Muscle of back (tissue), 11 donors: ENCODE data around the gene SAE1. TPM values are rescaled to one million over a fixed set of nuclear protein-coding genes. Genes with fewer than 3 reads are reported as not detected.

Experiments
- DNase-seq, 3 donors: peaks; one replicate each; pipeline versions ENCODE4 v3.0.0 to v3.0.0-alpha.2; 2013
- polyA plus RNA-seq, 10 donors: library from polyadenylated mRNA; unstranded; fragments of 120-200 nt; gene quantifications; one replicate each; pipeline ENCODE4 v1.2.1, GENCODE V29; 2013; ENCODE audit not compliant: insufficient read length in 10 of 10

SAE1 gene
- polyA plus RNA-seq, 10 donors: 67.1 to 104 (median 83.3) TPM

DNA sequence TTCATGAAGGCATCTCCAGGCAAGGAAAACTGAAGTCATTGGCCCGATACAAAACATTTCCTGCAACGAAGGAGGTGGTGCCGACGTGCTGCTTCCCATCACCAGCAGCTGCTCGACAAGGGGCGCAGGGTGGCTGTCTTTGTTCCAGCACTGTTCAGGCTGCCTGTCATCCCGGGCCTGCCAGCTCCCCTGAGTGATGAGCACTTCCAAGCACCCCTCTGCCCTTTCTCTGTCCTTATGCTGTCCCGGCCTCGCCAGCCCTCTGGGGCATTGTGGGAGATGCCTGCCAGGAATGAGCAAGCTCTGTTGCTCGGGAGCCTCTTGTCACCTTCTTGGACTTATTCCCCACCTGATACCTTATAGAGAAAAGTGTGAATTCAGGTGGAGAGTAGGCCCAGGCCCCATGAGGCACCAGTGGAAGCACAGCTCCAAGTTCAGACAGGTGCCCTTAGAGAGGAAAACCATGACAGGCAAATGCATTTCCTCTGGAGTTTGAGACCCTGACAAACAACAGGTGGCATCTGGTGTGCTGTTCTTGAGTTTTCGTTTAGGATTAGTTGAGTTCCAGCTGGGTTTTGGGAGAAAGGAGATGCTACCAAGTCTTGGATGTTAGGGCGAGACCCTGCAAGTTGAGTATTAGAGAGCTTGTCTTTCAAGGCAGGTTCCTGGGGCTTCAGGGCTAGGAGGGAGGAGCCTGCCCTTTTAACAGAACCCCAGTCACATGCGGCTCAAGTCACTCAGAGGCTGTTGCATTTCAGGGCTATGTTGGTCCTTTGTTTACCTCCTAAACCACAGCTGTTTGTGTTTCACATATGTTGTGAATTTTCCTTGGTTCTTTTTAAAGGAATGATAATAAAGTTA lies 78.9 kb downstream of the SAE1 start:
- no peak for DNase-seq

DNA sequence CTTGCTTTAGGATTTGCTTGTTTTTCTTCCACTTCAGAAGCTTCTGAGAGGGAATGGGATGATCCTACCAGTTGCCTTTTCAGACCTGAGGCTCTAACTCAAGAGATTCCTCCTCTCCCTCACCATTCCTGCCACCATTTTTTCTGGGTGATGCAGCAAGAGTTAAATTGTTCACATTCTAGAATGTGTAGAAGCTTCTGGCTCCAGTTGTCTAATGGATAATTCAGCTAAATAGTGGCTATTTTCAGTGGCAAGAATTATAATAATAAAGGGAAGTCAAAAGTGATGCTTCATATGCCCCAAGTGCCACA lies 79.5 kb downstream of the SAE1 start:
- DNase-seq: no peak

DNA sequence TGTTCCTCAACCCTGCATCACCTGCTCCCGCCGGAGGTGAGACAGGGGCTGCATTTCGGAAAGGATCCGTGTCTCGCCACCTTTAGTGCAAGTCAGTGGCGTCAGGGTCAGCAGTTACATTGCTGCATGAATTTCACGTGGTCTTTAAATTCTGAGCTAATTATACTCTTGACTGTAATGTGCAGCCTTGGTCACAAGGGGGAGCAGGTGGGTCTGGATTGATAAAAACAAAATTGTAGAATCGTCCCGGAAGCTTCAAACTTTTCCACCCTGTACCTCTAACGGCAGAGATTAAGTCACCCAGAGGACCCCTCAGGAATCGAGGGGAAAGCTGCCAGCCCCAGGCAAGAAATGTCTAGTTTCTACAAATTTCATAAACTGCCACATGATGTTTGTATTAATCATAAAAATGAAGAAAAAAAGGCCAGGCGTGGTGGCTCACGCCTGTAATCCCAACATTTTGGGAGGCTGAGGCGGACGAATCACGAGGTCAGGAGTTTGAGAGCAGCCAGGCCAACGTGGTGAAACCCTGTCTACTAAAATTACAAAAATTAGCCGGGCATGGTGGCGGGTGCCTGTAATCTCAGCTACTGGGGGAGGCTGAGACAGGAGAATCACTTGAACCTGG lies 80.2 kb downstream of the SAE1 start:
- peak; percentile 76 to 90 (median 85) for DNase-seq

DNA sequence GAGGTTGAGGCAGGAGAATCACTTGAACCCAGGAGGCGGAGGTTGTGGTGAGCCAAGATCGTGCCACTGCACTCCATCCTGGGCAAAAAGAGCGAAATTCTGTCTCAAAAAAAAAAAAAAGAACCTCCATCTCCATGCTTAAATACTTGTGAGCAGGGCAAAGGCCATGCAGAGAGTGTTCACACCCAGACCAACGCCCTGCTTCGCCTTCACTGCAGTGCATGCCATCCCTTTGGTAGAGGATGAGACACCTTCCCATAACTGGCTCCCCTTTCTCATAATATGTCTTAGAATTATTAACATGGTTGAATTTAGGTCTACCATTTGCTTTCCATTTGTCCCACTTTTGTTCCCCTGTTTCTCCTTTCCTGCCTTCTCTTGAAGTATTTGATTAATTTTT lies 84.9 kb downstream of the SAE1 start:
- DNase-seq: no peak

DNA sequence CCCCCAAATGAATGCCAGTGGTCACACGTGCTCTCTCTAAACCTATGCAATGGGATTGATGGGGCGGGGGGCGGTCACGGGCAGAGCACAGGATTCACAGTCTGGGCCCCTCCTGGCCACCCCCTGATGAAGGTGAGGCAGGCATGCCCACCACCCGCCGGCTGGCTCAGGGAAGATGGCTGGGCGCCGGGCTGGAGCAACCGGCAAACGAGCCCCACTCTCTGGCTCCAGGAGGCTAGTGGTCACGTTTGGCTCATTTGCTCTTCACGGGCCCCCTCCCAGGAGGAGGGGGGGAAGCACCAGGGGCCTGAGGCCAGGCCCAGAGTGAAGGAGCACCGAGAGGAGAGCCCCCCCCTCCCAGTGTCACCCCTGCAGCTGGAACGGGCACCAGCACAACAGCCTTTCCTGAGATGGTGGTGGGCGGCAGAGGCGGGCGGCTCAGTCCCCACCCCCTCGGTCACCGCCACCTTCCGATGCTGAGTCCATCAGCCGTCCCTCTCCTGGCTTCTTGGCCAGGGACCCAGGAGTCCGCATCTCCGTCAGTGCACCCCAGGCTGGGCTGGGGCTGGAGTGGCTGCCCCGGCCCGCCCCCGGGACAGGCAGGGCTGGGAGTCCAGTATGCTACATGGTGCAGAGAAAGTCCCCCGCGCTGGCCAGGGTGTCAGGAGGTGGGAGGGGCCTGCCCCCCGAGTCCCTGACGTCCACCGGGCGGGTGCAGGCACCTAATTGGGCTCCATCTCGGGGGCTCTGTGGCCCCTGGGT lies 90.6 kb downstream of the SAE1 start:
- no peak for DNase-seq

DNA sequence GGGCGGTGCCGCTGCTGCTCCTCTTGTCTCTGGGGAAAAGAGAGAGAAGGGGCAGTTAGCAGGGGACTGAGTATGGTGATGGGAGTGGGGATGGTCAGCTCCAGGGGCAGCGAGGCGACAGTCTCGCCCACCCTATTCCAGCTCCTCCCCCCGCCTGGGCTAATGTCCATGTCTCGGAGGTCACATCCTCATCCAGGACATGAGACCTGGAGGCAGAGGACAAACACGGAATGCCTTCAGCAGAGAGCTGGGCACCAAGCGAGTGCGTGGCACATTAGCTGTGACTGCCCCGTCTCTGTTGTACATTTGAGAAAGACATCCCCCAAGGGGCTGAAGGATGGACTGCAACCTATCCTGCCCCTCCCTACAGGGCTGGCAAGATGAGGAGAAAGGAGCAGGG lies 91.3 kb downstream of the SAE1 start:
- no peak for DNase-seq

DNA sequence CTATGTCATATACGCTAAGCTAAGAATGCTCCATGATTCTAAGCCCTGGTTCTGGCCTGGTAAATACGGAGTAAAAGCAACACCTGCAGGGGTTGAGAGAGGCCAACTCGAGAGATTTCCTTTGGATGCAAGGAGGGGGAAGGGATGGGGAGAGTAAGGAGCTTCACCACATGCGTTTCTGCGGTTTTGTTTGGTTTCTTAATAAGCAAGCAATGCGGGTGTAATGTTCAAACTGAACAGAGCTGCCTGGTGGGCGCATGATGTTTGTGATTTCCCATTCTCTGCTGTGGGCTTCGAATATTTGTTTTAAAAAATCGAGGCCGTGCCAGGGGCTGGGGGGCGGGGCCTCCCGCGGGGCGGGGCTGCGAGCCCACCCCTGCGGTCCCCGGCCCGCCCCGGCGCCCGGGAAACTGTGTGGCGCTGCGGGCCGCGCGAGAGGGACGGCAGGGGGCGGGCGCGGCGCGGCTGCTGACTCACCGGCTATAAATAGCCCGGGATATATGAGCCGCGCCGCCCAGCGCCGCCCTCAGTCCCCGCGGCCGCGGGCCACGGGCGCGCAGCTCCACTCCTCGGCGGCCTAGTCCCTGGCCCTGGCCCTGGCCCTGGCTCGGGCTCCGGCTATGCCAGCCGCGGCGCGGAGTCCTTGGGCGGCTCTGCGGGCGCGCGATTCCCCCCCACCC lies 95.3 kb downstream of the SAE1 start:
- DNase-seq: peak; percentile 91 to 96 (median 93)

DNA sequence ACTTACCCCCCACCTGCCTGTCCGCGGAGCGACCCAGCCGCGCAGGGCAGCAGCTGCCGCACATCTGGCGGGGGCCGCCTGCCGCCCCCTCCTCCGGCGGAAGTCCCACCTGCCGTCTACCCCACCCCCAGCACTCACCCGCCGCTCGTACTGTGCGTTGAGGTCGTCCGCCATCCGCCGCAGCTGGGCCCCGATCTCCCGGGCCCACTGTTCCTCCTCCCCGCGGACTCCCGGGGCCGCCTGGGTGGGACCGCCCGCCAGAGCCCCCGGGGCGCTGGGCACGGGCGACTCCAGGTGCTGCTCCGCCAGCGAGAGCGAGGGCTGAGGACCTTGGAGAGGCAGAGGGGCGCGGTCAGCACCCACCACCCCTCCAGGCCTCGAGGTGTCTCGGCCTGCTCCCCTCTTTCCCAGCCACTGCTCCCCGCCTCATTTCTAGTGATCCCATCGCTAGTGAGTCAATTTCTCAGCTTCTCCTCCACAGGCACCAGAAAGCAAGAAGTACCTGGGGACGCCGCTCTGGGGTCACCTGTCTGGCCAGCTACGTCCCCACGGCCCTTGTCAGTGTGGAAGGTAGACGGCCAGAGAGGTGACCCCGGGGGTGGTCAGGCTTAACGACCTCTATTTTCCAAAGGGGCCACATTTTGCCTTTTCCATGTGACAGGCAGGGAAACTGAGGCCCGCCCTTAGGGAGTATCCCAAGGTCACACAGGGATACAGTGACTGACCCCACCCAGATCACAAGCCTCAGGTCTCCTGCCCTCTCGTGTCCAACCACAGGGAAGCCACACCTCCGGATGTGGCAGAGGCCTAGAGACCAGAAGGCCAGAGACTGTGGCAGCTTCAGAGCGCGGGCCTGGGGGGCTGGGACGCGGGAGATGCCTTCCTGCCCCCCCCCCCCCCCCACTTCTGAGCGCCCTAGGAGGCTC lies 96.1 kb downstream of the SAE1 start:
- DNase-seq: peak; percentile 50 to 77 (median 65)

DNA sequence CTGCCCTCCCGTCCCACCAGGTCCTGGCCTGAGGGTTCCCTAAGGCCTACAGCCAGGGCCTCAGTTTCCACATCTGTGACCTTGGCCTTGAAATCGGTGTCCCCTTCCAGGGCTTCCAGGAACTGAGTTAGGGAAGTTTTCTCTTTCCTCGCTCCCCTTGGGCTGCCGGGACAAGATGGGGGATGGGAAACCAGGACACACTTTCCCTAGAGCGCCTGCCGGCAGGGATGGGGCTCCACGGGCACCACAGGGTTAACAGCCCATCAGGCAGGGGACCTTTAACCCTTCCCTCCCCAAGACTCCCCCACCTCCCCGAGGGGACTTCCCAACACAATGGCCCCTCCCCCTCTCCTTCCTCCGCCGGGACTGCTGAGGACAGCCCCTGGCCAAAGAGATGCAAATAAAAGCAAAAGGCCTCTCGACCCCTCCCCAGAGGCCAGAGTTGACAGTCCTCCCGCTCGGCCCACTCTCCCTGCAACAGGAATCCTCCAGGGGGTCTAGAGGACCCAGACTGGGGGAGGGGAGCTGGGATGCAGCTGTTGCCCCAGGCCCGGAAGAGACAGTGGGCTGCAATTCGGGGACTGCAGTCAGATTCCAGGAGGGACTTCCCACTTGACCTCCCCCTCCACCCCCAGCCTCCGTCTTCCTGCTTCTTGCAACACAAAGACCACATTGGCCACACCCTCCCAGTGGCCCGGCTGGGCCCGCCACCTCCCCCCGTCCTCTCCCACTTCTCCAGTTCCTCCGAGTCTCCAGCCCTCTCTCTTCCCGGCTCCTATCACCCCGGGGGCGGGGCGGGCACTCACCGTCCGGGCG lies 96.9 kb downstream of the SAE1 start:
- DNase-seq: peak; percentile 75 to 87 (median 84)

DNA sequence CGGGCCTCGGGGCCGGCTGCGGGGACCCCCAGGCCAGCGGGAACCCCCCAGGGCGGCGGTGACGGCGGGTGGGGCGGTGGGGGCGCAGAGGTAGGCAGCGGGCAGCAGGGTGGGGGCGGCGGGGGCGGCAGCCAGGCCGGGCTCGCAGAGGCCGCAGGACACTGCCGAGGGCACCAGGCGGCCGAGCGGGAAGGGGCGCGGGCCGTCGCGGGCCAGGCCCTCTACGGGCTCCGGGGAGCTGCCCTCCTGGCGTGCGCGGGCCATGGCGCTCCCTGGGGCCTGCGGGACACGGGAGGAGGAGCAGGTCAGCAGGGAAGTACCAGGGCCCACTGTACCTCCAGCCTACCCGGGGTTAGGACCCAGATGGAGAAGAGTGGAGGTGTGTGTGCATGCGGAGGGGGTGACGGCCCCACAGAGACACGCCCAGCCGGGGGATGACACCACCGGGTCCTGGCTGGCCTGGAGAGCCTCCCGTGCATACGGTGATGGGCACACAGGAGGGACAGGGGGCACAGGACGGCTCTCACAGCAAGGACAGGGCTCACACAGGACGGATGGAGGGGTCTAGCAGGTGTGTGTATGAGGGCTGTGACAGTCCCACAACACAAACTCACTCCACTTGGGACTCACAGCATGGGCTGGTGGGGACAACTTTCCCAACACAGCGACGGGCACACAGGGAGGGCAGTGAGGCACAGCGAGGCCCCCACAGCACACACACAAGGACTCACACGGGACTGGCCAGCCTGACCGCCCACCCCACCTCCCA lies 97.7 kb downstream of the SAE1 start:
- peak in 1 of 3 donors; percentile 65 for DNase-seq

DNA sequence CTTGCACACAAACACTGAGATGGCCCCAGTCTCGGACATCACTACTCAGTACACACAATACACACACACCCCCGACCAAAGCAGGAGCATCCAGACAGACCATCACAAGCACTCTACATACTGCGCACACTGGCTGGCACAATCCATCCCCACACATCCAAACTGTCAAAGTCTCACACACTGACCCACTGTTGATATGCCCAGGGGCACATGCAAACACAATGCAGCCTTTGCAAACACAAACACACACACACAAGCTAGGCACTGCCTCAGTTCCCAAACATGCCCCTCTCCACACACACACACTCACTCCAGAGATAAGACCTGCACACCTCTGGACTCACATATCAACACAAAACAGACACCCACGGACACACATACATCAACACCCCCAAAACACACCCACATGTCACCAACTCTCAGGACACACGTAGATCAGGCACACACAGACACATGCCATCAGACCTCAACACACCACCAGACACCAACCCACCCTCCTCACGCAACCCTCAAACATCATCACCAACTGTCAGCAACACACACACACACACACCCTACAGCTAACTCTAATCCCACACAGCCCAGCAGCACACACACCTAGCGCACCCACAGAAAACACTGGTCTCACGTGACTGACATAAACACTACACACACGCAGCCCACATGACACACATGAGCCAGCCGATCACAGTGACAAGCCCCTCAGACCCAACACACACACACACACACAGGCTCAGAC lies 98.5 kb downstream of the SAE1 start:
- DNase-seq: peak in 1 of 3 donors; percentile 68

DNA sequence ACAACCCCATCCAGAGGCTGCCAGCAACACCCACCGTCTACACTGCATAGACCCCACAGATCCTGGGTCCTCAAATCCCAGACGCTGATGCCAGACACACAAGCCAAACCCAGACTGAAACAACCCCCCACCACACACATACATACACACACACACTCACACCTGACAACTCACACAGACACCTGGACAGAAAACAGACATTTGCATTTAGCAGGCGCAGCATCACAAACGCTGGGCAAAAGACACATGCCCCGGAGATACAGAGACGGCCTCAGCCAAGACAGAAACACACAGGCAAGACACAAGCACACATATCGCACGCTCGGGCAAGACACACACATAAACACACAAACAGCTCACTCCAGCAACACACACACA lies 99.0 kb downstream of the SAE1 start:
- peak in 1 of 3 donors; percentile 67 for DNase-seq

DNA sequence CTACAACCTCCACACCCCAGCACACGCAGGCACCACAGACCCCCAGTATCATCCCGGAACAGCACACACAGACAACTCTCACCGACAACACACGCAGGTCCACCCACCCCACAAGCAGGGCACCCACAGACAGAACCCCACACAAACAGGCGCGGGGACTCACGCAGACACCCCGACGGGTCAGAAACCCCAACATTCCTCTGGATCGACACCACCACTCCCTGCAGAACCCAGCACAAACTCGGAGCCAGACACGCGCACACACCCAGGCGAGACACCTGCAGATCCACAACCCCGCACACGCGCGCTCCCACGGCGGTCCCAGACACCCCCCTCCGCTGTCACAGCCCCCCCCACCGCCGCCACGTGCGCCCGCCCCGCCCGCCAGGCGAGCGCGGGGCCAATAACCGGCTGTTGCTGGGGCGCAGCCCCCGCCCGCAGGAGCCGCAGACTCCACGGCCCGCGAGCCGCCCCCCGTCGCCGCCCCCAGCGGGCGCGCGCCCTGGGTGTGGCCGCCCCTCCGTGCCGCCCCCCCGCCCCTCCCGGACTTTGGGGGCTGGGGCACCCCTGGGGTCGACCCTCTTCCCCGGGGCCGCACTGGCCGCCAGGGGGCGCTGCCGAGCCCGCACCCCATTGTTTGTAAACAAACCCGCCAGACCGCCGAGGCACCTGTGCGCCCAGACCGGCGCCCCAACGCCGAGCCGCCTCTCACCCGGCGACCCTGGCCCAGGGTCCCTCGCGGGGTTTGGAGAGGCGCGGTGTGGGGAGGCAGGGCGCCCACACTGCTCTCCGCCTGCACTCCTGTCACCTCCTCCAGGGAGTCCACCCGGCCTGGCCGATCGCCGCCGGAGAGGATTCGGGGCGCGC lies 99.7 kb downstream of the SAE1 start:
- peak in 1 of 3 donors; percentile 70 for DNase-seq

DNA sequence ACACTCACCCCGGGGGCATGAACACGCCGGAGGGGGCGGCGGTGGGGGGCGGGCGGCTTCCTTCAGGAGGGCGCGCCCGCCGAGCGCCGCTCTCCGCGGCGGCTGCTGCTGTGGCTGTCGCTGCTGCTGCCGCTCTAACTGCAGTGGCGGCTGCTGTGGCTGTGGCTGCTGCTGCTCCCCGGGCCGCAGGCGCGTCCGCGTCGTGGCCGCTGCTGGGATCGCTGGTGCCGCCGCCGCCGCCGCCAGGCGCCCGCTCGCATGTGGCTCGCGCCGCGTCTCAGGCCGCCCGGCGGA lies 100.2 kb downstream of the SAE1 start, which contains the start of gene BBC3:
TSS of gene BBC3 (minus strand) at position 279 of the 294 bp plus-strand sequence. CDS start 2,768 bp downstream, outside the sequence.
- no peak for DNase-seq

DNA sequence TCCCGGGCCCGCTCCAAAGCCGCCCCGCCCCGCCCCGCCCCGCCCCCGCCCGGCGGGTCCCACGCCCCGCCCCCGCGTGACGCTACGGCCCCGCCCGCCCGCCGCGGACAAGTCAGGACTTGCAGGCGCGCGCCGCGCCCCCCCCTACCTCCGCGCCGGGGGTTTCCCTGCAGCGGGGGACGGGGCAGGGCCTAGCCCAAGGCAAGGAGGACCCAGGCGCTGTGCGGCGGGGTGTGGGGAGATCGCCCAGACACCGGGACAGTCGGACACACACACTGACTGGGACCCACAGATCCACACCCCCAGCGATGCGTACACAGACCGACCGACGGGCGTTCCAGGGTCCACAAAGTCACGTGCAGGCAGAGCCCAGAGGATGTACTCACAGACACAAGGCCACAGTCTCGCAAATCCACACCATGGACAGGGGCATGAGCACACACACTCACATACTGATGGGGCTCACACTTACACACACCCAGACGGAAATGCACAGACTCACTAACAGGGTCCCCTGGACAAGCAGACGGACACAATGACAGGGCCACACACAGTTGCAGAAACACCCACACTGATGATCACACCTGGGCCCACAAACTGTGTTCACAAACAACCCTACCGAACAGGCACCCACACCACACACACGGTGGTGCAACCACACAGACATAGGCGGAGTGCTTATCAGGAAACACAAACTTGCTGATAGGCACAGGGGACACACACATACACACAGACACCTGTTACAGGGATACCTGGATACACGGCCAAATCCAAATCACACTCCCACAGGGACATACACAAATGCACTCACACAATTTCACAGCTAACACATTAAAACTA lies 100.8 kb downstream of the SAE1 start:
- DNase-seq: peak; percentile 78 to 90 (median 81)

DNA sequence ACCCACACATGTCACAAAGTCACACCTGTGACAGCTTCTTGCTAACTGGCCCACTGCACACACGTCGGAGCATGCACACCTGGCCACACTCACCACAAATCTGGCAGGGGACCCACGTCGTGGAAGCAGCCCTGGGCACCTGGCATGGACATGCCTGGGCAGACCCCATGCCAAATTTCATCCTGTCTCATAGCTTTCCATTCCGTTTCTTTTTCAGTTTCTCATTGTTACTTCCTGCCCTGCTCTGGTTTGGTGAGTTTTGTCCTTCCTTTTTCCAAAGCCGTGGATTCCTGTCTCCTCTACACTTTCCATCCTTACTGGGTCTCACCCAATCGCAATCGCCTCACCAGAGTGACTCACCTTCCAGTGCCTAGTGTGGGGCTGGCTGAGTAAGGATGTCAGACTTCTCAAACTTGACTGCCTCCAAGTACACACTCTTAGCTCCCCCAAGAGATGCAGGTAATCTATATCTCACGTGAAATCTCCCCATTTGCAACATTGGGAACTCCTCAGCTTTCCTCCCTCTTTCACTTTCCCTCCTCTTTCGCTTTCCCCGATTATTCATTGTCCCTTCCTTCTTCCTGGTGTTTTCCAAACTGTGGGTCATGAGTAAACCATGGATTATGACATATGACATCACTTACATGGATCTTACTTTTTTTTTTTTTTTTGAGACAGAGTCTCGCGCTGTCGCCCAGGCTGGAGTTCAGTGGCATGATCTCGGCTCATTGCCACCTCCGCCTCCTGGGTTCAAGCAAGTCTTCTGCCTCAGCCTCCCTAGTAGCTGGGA lies 102.0 kb downstream of the SAE1 start:
- no peak for DNase-seq
